Hypothalamus (tissue), 51 donors: ENCODE results near the gene MRPL52.

Experiments
- DNase-seq, 51 donors: peaks; one replicate each; lab custom pipeline; 2025; lab: John Stamatoyannopoulos, UW

The MRPL52 gene

DNA sequence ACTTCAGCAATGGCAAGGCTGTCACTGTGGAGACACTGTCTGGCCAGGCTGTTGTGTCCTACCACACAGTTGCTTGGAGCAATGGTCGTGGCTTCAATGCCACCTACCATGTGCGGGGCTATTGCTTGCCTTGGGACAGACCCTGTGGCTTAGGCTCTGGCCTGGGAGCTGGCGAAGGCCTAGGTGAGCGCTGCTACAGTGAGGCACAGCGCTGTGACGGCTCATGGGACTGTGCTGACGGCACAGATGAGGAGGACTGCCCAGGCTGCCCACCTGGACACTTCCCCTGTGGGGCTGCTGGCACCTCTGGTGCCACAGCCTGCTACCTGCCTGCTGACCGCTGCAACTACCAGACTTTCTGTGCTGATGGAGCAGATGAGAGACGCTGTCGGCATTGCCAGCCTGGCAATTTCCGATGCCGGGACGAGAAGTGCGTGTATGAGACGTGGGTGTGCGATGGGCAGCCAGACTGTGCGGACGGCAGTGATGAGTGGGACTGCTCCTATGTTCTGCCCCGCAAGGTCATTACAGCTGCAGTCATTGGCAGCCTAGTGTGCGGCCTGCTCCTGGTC, 46.1 kb downstream of the MRPL52 start:
- DNase-seq = no peak

DNA sequence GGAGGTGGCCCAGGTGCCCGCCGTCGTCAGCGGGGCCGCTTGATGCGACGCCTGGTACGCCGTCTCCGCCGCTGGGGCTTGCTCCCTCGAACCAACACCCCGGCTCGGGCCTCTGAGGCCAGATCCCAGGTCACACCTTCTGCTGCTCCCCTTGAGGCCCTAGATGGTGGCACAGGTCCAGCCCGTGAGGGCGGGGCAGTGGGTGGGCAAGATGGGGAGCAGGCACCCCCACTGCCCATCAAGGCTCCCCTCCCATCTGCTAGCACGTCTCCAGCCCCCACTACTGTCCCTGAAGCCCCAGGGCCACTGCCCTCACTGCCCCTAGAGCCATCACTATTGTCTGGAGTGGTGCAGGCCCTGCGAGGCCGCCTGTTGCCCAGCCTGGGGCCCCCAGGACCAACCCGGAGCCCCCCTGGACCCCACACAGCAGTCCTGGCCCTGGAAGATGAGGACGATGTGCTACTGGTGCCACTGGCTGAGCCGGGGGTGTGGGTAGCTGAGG, 47.4 kb downstream of the MRPL52 start:
- DNase-seq = no peak

GRCh38 chr14:22878271-22879246, 48.9 kb downstream of the MRPL52 start:
- DNase-seq = no peak

- DNase-seq = no peak
These were observed 52.4 kb downstream of the MRPL52 start for GRCh38 chr14:22882064-22882463.

DNA sequence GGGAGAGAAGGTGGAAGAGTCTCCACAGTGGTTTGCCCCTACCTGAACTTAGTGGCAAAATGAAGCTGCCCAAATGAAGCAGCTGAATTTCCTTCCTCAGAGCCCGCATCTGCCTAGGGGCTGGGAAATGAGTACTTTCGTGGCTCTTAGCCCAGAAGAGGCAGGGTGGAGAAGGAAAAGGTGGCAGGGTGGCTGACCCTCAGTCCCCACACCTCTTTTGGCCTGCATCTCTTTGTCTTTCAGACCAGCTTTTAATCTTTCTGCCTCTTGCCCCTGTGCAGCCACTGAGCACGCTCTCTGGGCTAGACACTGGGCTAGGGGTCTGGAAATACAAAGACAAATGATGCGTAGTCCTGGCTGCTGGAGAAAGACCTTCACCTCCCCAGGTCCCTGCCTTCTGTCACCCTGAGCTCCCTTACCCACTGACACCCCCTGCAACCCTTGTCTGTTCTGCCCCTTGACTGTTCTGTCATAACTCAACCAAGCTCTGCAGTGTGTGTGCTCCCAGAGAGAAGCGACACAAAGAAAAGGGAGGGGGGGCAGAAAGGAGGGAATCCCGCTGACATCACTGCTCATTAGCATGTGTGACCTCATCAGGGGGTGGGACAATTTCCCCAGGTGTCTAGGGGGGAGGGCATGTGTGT, 53.0 kb downstream of the MRPL52 start:
- DNase-seq = peak in 24 of 51 donors; percentile 5 to 76 (median 33)

GRCh38 chr14:22883173-22883976, 53.7 kb downstream of the MRPL52 start, which contains the start of gene REM2:
REM2 (plus strand) TSS chr14:22883222; CDS start chr14:22883288, 66 bp downstream.
- peak in 2 of 51 donors; percentile 27 to 46 for DNase-seq

DNA sequence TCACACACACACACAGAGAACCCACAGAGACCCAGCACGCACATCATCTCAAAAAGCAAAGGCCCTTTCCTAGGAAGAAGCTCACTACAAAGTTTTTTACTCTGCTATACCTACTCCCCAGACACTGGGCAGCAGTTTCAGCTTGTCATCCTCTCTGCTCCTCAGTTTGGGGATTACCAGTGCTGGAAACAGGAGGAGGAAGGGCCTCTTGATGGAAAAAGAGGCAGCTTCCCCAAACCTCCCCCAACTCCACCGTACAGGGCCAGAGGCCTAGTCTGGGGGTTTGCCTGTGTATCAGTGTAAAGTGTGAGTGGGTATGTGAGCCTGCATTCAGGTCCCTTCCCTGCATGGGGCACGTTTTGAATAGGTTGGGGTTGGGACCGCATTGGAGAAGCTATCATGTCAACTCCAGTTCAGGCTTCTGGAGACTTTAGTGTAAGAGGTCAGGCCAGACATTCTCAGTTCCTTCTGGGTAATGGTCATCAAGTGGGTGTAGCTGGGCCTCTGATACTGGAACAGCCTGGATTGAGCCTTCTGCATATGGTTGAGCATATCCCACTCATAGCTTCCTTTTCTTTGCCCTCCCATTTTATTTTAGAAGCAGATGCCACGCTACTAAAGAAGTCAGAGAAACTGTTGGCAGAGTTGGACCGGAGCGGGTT, 54.5 kb downstream of the MRPL52 start:
- peak in 1 of 51 donors; percentile 27 for DNase-seq
